Trophoblast cell (in vitro differentiated cells and primary cell): ENCODE data around the gene MIB2.

Source experiments
- DNase-seq, 2 donors: peaks; one replicate each; pipeline ENCODE4 v3.0.0-alpha.2; 2016
- H2AFZ ChIP-seq: 2 replicates; pipeline ENCODE4 v1.6.1; 2013; ENCODE audit warnings: low read length, moderate library complexity, mild to moderate bottlenecking; ENCODE audit not compliant: insufficient read depth, poor library complexity
- H2AK5ac ChIP-seq: 2 replicates; pipeline ENCODE4 v1.6.1; 2013; ENCODE audit warnings: mild to moderate bottlenecking, low read length
- H2BK120ac ChIP-seq: 2 replicates; pipeline ENCODE4 v1.6.1; 2013; ENCODE audit warnings: low read length, mild to moderate bottlenecking, moderate library complexity; ENCODE audit not compliant: insufficient read depth, poor library complexity
- H2BK12ac ChIP-seq: 2 replicates; pipeline ENCODE4 v1.6.1; 2013; ENCODE audit warnings: mild to moderate bottlenecking, low read length, moderate library complexity
- H2BK5ac ChIP-seq: 2 replicates; pipeline ENCODE4 v1.6.1; 2013; ENCODE audit warnings: low read length, low read depth, moderate library complexity, mild to moderate bottlenecking; ENCODE audit not compliant: poor library complexity
- H3K14ac ChIP-seq: 2 replicates; pipeline ENCODE4 v1.6.1; 2013; ENCODE audit warnings: mild to moderate bottlenecking, low read length
- H3K18ac ChIP-seq: 2 replicates; pipeline ENCODE4 v1.6.1; 2013; ENCODE audit warnings: mild to moderate bottlenecking, low read length
- H3K23ac ChIP-seq: 2 replicates; pipeline ENCODE4 v1.6.1; 2013; ENCODE audit warnings: low read length
- H3K27ac ChIP-seq: 2 replicates; pipeline ENCODE4 v1.5.1; 2013; ENCODE audit warnings: low read depth, mild to moderate bottlenecking, inconsistent platforms, low read length, moderate library complexity
- H3K27me3 ChIP-seq: 2 replicates; pipeline ENCODE4 v1.6.1; 2013; ENCODE audit warnings: inconsistent platforms, mild to moderate bottlenecking, low read length, moderate library complexity; ENCODE audit not compliant: insufficient read depth
- H3K36me3 ChIP-seq, 2 experiments: 1 replicate in 1 of 2; 2 replicates in 1 of 2; pipeline ENCODE4 v1.6.1; 2013; ENCODE audit warnings: low read length in 2 of 2, mild to moderate bottlenecking in 2 of 2, moderate library complexity in 1 of 2; ENCODE audit not compliant: insufficient read depth in 2 of 2, control insufficient read depth in 1 of 2
- H3K4ac ChIP-seq: 2 replicates; pipeline ENCODE4 v1.6.1; 2013; ENCODE audit warnings: low read depth, mild to moderate bottlenecking, low read length, moderate library complexity
- H3K4me1 ChIP-seq, 2 experiments: 1 replicate in 1 of 2; 2 replicates in 1 of 2; pipeline ENCODE4 v1.6.1; 2013; ENCODE audit warnings: low read length in 2 of 2, mild to moderate bottlenecking in 2 of 2, moderate library complexity in 1 of 2; ENCODE audit not compliant: insufficient read depth in 2 of 2, control insufficient read depth in 1 of 2
- H3K4me2 ChIP-seq: 2 replicates; pipeline ENCODE4 v1.6.1; 2013; ENCODE audit warnings: inconsistent platforms, mild to moderate bottlenecking, low read length, moderate library complexity
- H3K4me3 ChIP-seq: 2 replicates; pipeline ENCODE4 v1.5.1; 2013; ENCODE audit warnings: mild to moderate bottlenecking, low read depth, low read length, inconsistent platforms
- H3K79me1 ChIP-seq: one replicate; pipeline ENCODE4 v1.6.1; 2013; ENCODE audit warnings: low read length
- H3K79me2 ChIP-seq: 2 replicates; pipeline ENCODE4 v1.6.1; 2013; ENCODE audit warnings: low read length, mild to moderate bottlenecking; ENCODE audit not compliant: control insufficient read depth, insufficient read depth, poor library complexity
- H3K9ac ChIP-seq: 2 replicates; pipeline ENCODE4 v1.6.1; 2013; ENCODE audit warnings: mild to moderate bottlenecking, low read length
- H3K9me3 ChIP-seq: 2 replicates; pipeline ENCODE4 v1.6.1; 2013; ENCODE audit warnings: low read depth, mild to moderate bottlenecking, control low read depth, inconsistent platforms, low read length; ENCODE audit not compliant: insufficient read depth
- H4K12ac ChIP-seq: 2 replicates; pipeline ENCODE4 v1.6.1; 2013; ENCODE audit warnings: low read depth, mild to moderate bottlenecking, low read length, moderate library complexity
- H4K8ac ChIP-seq: 2 replicates; pipeline ENCODE4 v1.6.1; 2013; ENCODE audit warnings: low read depth, mild to moderate bottlenecking, low read length, moderate library complexity
- H4K91ac ChIP-seq: one replicate; pipeline ENCODE4 v1.6.1; 2013; ENCODE audit warnings: low read depth, mild to moderate bottlenecking, low read length, moderate library complexity
- WGBS: extraction: QIAGEN DNeasy Blood & Tissue Kit; methylation state at CpG from one replicate; pipeline ENCODE4 v1.1.7; 2013; ENCODE audit warnings: missing lambda C conversion rate; ENCODE audit not compliant: insufficient read length, insufficient coverage; ENCODE audit errors: extremely low coverage; 5-methylcytosine and 5-hydroxymethylcytosine counted together

MIB2 gene

DNA sequence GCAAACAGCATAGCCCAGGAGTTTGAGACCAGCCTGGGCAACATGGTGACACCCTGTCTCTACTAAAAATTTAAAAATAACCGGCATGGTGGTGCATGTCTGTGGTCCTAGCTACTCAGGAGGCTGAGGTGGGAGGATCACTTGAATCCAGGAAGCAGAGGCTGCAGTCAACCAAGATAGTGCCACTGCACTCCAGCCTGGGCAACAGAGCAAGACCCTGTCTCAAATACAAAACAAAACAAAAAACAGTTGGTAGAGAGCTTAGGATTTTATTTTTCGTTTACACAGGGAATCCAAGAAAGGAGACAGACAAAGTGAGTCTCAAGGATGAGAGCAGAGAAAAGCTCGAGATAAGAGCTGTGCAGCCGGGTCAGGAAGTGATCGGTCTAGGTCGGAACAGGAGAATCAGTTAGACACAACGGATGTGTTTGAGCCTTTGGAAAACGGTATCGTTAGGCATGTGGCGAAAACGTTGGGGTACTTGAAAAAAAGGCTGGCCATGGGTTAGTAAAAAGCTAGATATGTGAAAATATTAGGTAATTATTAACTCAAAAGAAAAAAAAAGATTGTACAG, 1.7 kb upstream of the MIB2 start:
- H3K4me3 ChIP-seq = no peak overlapping the region
- no peak overlapping the region for H2AK5ac ChIP-seq
- peak overlapping the region; percentile 96 for H3K4me2 ChIP-seq
- no peak overlapping the region for H3K18ac ChIP-seq
- H3K23ac ChIP-seq = no peak overlapping the region
- no peak for DNase-seq
- no peaks in the 10 kb centered on the region for H3K27me3 ChIP-seq
- H3K9ac ChIP-seq = no peak overlapping the region
- H3K79me2 ChIP-seq = peaks cover 5% of the 10 kb centered on the region
- no peak overlapping the region for H4K91ac ChIP-seq
- no peak overlapping the region for H2BK12ac ChIP-seq
- no peaks in the 10 kb centered on the region for H3K9me3 ChIP-seq
- H3K27ac ChIP-seq = no peak overlapping the region
- H2BK5ac ChIP-seq = no peak overlapping the region
- H2AFZ ChIP-seq = no peak overlapping the region
- H4K12ac ChIP-seq = no peak overlapping the region
- H3K36me3 ChIP-seq = peaks cover 10% of the 10 kb centered on the region in 2 experiments
- H4K8ac ChIP-seq = no peak overlapping the region
- H3K79me1 ChIP-seq = peaks cover 8% of the 10 kb centered on the region
- no peak overlapping the region for H2BK120ac ChIP-seq
- H3K14ac ChIP-seq = no peak overlapping the region
- H3K4me1 ChIP-seq = peaks cover 10 to 15% of the 10 kb centered on the region in 2 experiments
- no peak overlapping the region for H3K4ac ChIP-seq
- no CpG with 5 or more reads among the region's 11 CpGs for WGBS

DNA sequence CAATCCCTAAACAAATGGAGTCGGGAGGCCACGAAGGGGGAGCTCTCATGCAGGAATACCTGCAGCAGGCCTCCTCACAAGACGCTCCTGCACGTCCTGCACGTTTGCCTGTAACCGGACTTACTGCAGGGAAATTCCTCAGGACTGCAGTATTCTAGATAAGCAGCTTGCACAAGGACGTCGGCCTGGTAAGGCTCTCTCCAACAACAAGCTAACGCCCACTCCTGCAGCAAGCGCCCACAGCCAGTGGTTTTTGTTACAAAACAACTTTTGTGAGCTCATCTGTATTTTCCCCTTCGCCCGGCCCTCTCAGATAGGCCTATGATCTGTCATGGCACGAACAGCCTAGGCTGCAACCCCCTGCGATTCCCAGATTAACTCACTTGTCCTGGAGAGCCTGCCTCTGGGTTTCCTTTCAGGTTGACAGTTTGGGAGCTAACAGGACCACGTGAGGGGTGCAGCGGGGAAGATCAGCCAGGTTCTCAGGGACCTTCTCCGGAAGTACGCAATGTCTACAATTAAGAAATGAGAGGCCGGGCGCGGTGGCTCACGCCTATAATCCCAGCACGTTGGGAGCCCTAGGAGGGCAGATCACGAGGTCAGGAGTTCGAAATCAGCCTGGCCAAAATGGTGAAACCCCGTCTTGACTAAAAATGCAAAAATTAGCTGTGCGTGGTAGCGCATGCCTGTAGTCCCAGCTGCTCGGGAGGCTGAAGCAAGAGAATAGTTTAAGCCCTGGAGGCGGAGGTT, 921 bp upstream of the MIB2 start:
- H3K4me2 ChIP-seq = peak overlapping the region; percentile 96
- H3K9me3 ChIP-seq = no peaks in the 10 kb centered on the region
- no peak overlapping the region for H3K23ac ChIP-seq
- H2AFZ ChIP-seq = no peak overlapping the region
- WGBS = no CpG with 5 or more reads among the region's 30 CpGs
- H2AK5ac ChIP-seq = no peak overlapping the region
- H3K79me2 ChIP-seq = peaks cover 5% of the 10 kb centered on the region
- peak overlapping the region; percentile 12 for H3K4ac ChIP-seq
- H4K12ac ChIP-seq = no peak overlapping the region
- peak overlapping the region; percentile 52 for H3K27ac ChIP-seq
- no peak overlapping the region for H3K9ac ChIP-seq
- peaks cover 10 to 15% of the 10 kb centered on the region in 2 experiments for H3K4me1 ChIP-seq
- H3K79me1 ChIP-seq = peaks cover 8% of the 10 kb centered on the region
- H4K8ac ChIP-seq = no peak overlapping the region
- H4K91ac ChIP-seq = peak overlapping the region; percentile 22
- DNase-seq = peak; percentile 94
- H3K27me3 ChIP-seq = no peaks in the 10 kb centered on the region
- no peak overlapping the region for H3K14ac ChIP-seq
- peaks cover 13% of the 10 kb centered on the region in 2 experiments for H3K36me3 ChIP-seq
- peak overlapping the region; percentile 98 for H3K4me3 ChIP-seq
- no peak overlapping the region for H3K18ac ChIP-seq
- no peak overlapping the region for H2BK5ac ChIP-seq
- H2BK120ac ChIP-seq = no peak overlapping the region
- H2BK12ac ChIP-seq = no peak overlapping the region

DNA sequence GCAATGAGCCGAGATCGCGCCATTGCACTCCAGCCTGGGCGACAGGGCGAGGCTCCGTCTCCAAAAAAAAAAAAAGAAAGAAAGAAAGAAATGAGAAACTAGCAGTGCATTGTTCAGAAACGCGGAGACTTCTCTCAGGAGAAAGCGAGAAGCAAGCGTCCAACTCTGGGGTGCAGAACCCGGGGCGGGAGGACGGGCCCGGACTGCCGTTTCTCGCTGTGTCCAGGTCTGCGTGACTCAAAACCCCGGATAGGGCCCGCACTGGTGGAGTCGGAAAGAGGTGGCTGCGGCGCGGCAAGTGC, 395 bp upstream of the MIB2 start:
- no peak overlapping the region for H3K18ac ChIP-seq
- peak overlapping the region; percentile 52 for H3K27ac ChIP-seq
- WGBS = no CpG with 5 or more reads among the region's 23 CpGs
- H2BK120ac ChIP-seq = no peak overlapping the region
- no peak for DNase-seq
- H4K12ac ChIP-seq = no peak overlapping the region
- H3K79me1 ChIP-seq = peaks cover 8% of the 10 kb centered on the region
- no peak overlapping the region for H3K4ac ChIP-seq
- peak overlapping the region; percentile 98 for H3K4me3 ChIP-seq
- H3K14ac ChIP-seq = no peak overlapping the region
- peaks cover 13 to 15% of the 10 kb centered on the region in 2 experiments for H3K36me3 ChIP-seq
- peaks cover 10 to 15% of the 10 kb centered on the region in 2 experiments for H3K4me1 ChIP-seq
- H2BK12ac ChIP-seq = no peak overlapping the region
- H3K9ac ChIP-seq = peak overlapping the region; percentile 56
- peaks cover 5% of the 10 kb centered on the region for H3K79me2 ChIP-seq
- H2AK5ac ChIP-seq = no peak overlapping the region
- H3K4me2 ChIP-seq = peak overlapping the region; percentile 96
- H4K8ac ChIP-seq = no peak overlapping the region
- H3K9me3 ChIP-seq = no peaks in the 10 kb centered on the region
- H3K27me3 ChIP-seq = no peaks in the 10 kb centered on the region
- peak overlapping the region; percentile 11 for H2BK5ac ChIP-seq
- no peak overlapping the region for H3K23ac ChIP-seq
- H2AFZ ChIP-seq = no peak overlapping the region
- H4K91ac ChIP-seq = peak overlapping the region; percentile 22

DNA sequence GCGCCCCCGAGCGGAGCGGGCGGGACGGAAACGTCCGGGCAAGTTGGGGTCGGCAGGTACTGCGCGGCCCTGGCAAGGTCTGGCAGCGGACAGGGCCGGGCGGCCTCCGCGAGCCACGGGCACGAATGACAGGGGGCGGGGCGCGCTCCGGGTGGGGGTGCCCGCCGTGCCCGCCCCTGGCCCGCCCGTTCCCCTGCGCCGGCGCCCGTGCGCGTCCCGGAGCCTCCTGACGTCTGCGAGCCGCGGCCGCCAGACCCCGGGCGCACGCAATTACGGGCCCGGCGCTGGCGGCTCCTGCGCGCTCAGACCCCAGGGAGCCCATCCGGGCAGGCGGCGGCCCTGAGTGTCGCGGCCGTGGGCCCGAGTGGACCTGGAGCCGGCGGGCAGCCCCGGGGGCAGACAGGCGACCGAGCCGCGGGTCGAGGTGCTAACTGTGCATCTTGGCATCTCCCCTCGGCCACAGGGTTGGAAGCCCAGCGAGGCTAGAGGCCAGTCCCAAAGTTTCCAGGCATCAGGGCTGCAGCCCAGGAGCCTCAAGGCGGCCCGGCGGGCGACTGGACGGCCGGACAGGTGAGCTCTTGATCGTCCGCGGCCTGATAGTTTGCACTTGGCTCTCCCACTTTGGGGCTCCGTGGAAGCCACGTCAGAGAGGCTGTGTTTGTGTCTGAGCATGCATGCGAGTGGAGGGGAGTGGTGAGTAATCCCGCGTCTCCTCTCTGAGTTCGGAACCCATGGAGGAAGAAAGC, 918 bp downstream of the MIB2 start:
- Histone ChIP-seq H3K36me3 (peaks cover 15% of the 10 kb centered on the region in 2 experiments), H2BK120ac (peak overlapping the region; percentile 82), H4K91ac (peak overlapping the region; percentile 92), H2BK12ac (no peak overlapping the region), H2BK5ac (peak overlapping the region; percentile 76), H3K4me2 (peak overlapping the region; percentile 83), H3K23ac (no peak overlapping the region), H4K12ac (peak overlapping the region; percentile 91), H3K79me1 (peaks cover 8% of the 10 kb centered on the region), H2AK5ac (no peak overlapping the region), H3K4ac (peak overlapping the region; percentile 80), H3K79me2 (peaks cover 5% of the 10 kb centered on the region), H4K8ac (peak overlapping the region; percentile 100), H3K9me3 (no peaks in the 10 kb centered on the region), H3K9ac (peak overlapping the region; percentile 95), H3K4me3 (peak overlapping the region; percentile 98), H3K14ac (peak overlapping the region; percentile 97), H3K4me1 (peaks cover 10 to 15% of the 10 kb centered on the region in 2 experiments), H2AFZ (peak overlapping the region; percentile 98), H3K27ac (peak overlapping the region; percentile 100), H3K18ac (peak overlapping the region; percentile 97), H3K27me3 (no peaks in the 10 kb centered on the region)
- peak; percentile 26 to 43 for DNase-seq
- WGBS = no CpG with 5 or more reads among the region's 80 CpGs
